Activated CD8-positive, alpha-beta memory T cell treated with anti-CD3 and anti-CD28 coated beads, Interleukin-2, amount 10 ng/mL, durations not matched to agents 7 days and 5 days (primary cell): Measurements from ENCODE around the gene HIPK3. TPM values are rescaled to one million over a fixed set of nuclear protein-coding genes. Genes with fewer than 3 reads are reported as not detected.
"Not testable (repeated sequence)": the region's sequence is repeated elsewhere in the genome, so short reads cannot be mapped to it uniquely, and the experiment has no call there.

Experiments used
- ATAC-seq: fragments of 150-1000 bp; cut with Tn5 transposase; one replicate; pipeline ENCODE4 v1.10.0; 2021; ENCODE audit warnings: moderate library complexity
- CTCF ChIA-PET: fragments of 350-600 bp; sonication (Branson Sonifier 250); formaldehyde crosslinking; loops from one replicate; lab custom pipeline; 2021; ENCODE audit warnings: antibody characterized with exemption; lab: Charles Lee
- DNase-seq: peaks from one replicate; pipeline ENCODE4 v3.0.0-alpha.2; 2020
- H3K27ac Mint-ChIP-seq: one replicate; pipeline ENCODE4 v1.8.0; 2021; ENCODE audit warnings: mild to moderate bottlenecking, mixed read lengths
- H3K27me3 Mint-ChIP-seq: one replicate; pipeline ENCODE4 v1.8.0; 2021; ENCODE audit warnings: mixed read lengths
- H3K36me3 Mint-ChIP-seq: one replicate; pipeline ENCODE4 v1.8.0; 2021; ENCODE audit warnings: mild to moderate bottlenecking, mixed read lengths
- H3K4me1 Mint-ChIP-seq: one replicate; pipeline ENCODE4 v1.8.0; 2021; ENCODE audit warnings: mixed read lengths
- H3K4me3 Mint-ChIP-seq: one replicate; pipeline ENCODE4 v1.8.0; 2021; ENCODE audit warnings: mild to moderate bottlenecking, moderate library complexity, mixed read lengths
- H3K9me3 Mint-ChIP-seq: one replicate; pipeline ENCODE4 v1.8.0; 2022; ENCODE audit warnings: low read depth, mixed read lengths
- total RNA-seq, 2 experiments: library from RNA; stranded (reverse); gene quantifications; one replicate each; pipeline ENCODE4 v1.2.3, GENCODE V29; 2021

The HIPK3 gene
- total RNA-seq, 2 experiments from 2014 or later, result 33.6 to 34.4 TPM

DNA sequence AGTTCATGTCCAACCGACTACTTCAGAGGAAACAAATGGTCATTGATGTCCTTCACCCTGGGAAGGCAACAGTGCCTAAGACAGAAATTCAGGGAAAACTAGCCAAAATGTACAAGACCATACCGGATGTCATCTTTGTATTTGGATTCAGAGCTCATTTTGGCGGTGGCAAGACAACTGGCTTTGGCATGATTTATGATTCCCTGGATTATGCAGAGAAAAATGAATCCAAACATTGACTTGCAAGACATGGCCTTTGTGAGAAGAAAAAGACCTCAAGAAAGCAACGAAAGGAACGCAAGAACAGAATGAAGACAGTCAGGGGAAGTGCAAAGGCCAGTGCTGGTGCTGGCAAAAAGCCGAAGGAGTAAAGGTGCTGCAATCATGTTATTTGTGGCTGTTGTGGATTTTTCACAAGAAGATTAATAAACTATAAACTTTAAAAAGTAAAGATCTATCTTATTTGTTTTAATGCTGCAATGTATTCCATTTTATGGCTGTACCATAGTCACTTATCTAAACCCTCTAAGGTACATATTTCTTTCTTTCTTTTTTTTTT lies 20.1 kb upstream of the HIPK3 start:
- CTCF ChIA-PET, result no interaction called here
- DNase-seq (no peak), ATAC-seq (no peak)
- no peaks in the 10 kb centered on the region for H3K4me1 Mint-ChIP-seq
- no peaks in the 10 kb centered on the region for H3K27me3 Mint-ChIP-seq
- no peak overlapping the region for H3K27ac Mint-ChIP-seq
- no peaks in the 10 kb centered on the region for H3K9me3 Mint-ChIP-seq
- H3K4me3 Mint-ChIP-seq, result no peak overlapping the region
- H3K36me3 Mint-ChIP-seq, result no peaks in the 10 kb centered on the region

- DNase-seq, result no peak
- H3K27me3 Mint-ChIP-seq, result peaks cover 6% of the 10 kb centered on the region
- peaks cover 2% of the 10 kb centered on the region for H3K36me3 Mint-ChIP-seq
- H3K9me3 Mint-ChIP-seq, result no peaks in the 10 kb centered on the region
- no peak overlapping the region for H3K27ac Mint-ChIP-seq
- no peak overlapping the region for H3K4me3 Mint-ChIP-seq
- H3K4me1 Mint-ChIP-seq, result no peaks in the 10 kb centered on the region
- ATAC-seq, result no peak
- CTCF ChIA-PET, result no interaction called here
Observed at GRCh38 chr11:33242575-33242974, 14.6 kb upstream of the HIPK3 start.

DNA sequence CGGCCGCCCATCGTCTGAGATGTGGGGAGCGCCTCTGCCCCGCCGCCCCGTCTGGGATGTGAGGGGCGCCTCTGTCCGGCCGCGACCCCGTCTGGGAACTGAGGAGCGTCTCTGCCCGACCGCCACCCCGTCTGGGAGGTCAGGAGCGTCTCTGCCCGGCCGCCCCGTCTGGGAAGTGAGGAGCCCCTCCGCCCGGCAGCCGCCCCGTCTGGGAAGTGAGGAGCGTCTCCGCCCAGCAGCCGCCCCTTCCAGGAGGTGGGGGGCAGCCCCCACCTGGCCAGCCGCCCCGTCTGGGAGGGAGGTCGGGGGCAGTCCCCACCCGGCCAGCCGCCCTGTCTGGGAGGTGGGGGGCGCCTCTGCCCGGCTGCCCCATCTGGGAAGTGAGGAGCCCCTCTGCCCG lies 13.5 kb upstream of the HIPK3 start:
- H3K9me3 Mint-ChIP-seq, H3K27ac Mint-ChIP-seq, DNase-seq, H3K4me1 Mint-ChIP-seq, H3K4me3 Mint-ChIP-seq, CTCF ChIA-PET, H3K36me3 Mint-ChIP-seq, ATAC-seq, H3K27me3 Mint-ChIP-seq: not testable (repeated sequence)

- no peaks in the 10 kb centered on the region for H3K4me1 Mint-ChIP-seq
- ATAC-seq, result no peak
- H3K9me3 Mint-ChIP-seq, result no peaks in the 10 kb centered on the region
- CTCF ChIA-PET, result no interaction called here
- H3K27ac Mint-ChIP-seq, result no peak overlapping the region
- peaks cover 9% of the 10 kb centered on the region for H3K27me3 Mint-ChIP-seq
- DNase-seq, result no peak
- H3K4me3 Mint-ChIP-seq, result no peak overlapping the region
- H3K36me3 Mint-ChIP-seq, result no peaks in the 10 kb centered on the region
Observed at GRCh38 chr11:33248416-33248971, 8.7 kb upstream of the HIPK3 start.

DNA sequence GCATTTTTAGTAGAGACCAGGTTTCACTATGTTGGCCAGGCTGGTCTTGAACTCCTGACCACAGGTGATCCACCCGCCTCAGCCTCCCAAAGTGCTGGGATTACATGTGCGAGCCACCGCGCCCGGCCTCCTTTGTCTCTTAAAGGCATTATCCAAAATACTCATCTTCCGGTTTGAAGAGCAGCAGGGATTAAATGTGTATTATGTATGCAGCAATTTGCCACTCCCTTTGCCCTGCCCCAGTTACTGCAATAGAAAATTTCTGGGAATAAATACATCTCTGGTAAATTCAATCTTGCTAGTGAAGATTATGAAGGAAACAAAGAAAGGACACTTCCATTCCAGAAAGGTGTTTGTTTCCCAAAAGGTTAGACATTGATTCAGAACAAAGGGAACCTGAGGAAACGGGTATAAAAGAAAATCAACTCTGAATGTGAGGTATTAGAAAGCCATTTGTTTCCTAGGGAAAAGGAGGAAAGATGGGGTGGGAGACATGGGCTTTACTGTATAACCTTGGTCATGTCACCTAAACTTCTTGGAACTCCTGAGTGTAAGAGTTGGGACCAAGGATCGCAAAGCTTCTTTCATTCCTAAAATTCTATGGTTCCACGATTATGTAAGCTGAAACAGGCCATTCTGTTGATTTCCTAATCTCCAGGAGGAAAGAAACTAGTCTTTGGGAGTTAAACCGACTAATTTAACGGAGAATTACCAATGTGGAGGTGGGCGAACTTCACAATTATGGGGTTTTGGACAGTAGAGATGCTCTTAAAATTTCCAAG lies 959 bp upstream of the HIPK3 start:
- Mint-ChIP-seq H3K36me3 (peaks cover 2% of the 10 kb centered on the region), H3K9me3 (peaks cover under 1% of the 10 kb centered on the region), H3K27me3 (peaks cover 1% of the 10 kb centered on the region), H3K4me1 (peaks cover 25% of the 10 kb centered on the region), H3K4me3 (peak overlapping the region; percentile 96), H3K27ac (peak overlapping the region; percentile 96)
- DNase-seq (no peak), ATAC-seq (no peak)
- CTCF ChIA-PET, result no interaction called here

- Mint-ChIP-seq H3K36me3 (peaks cover 5% of the 10 kb centered on the region), H3K27ac (peak overlapping the region; percentile 96), H3K4me3 (peak overlapping the region; percentile 96), H3K27me3 (no peaks in the 10 kb centered on the region), H3K4me1 (peaks cover 30% of the 10 kb centered on the region), H3K9me3 (peaks cover 3% of the 10 kb centered on the region)
- CTCF ChIA-PET, result no interaction called here
- DNase-seq (no peak), ATAC-seq (no peak)
Observed at GRCh38 chr11:33256813-33257159, 395 bp upstream of the HIPK3 start.

- CTCF ChIA-PET, result no interaction called here
- Mint-ChIP-seq H3K9me3 (peaks cover 3% of the 10 kb centered on the region), H3K36me3 (peaks cover 5% of the 10 kb centered on the region), H3K4me3 (peak overlapping the region; percentile 96), H3K4me1 (peaks cover 35% of the 10 kb centered on the region), H3K27me3 (no peaks in the 10 kb centered on the region), H3K27ac (peak overlapping the region; percentile 98)
- DNase-seq (peak; percentile 80), ATAC-seq (peak; percentile 58)
Observed at GRCh38 chr11:33257897-33258630, 883 bp downstream of the HIPK3 start.

GRCh38 chr11:33258631-33259205 lies 1.5 kb downstream of the HIPK3 start:
- H3K27me3 Mint-ChIP-seq, result no peaks in the 10 kb centered on the region
- H3K27ac Mint-ChIP-seq, result peak overlapping the region; percentile 98
- no peak for DNase-seq
- peaks cover 5% of the 10 kb centered on the region for H3K36me3 Mint-ChIP-seq
- CTCF ChIA-PET, result interaction anchor here (1.0 kb wide), 1 partner anchor 83 kb away, joined by 3 read pairs; no protein-coding TSS in a partner anchor
- peaks cover 3% of the 10 kb centered on the region for H3K9me3 Mint-ChIP-seq
- ATAC-seq, result peak; percentile 3
- H3K4me3 Mint-ChIP-seq, result peak overlapping the region; percentile 96
- peaks cover 35% of the 10 kb centered on the region for H3K4me1 Mint-ChIP-seq

DNA sequence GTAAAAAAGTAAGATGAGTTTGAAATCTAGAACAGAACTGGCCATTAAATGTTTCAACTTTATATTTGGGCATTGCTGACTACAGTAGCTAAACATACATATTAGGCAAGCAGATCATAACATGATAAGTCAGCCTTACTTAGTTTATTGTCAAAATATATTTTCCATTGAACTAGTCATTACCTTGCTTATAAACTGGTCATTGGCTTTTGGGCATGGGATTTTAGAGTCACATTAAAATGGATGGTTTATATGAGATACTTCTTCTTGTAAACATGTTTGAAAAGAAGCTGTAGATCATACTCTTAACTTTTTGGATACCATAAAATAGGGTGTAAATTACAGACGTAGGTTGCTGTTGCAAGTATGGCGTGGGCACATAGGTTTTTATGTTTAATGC lies 2.7 kb downstream of the HIPK3 start:
- peaks cover 5% of the 10 kb centered on the region for H3K36me3 Mint-ChIP-seq
- H3K4me3 Mint-ChIP-seq, result peak overlapping the region; percentile 49
- DNase-seq (no peak), ATAC-seq (no peak)
- H3K27me3 Mint-ChIP-seq, result no peaks in the 10 kb centered on the region
- H3K4me1 Mint-ChIP-seq, result peaks cover 35% of the 10 kb centered on the region
- CTCF ChIA-PET, result interaction anchor here (1.0 kb wide), 1 partner anchor 82 kb away, joined by 3 read pairs; no protein-coding TSS in a partner anchor
- peaks cover 3% of the 10 kb centered on the region for H3K9me3 Mint-ChIP-seq
- H3K27ac Mint-ChIP-seq, result no peak overlapping the region

DNA sequence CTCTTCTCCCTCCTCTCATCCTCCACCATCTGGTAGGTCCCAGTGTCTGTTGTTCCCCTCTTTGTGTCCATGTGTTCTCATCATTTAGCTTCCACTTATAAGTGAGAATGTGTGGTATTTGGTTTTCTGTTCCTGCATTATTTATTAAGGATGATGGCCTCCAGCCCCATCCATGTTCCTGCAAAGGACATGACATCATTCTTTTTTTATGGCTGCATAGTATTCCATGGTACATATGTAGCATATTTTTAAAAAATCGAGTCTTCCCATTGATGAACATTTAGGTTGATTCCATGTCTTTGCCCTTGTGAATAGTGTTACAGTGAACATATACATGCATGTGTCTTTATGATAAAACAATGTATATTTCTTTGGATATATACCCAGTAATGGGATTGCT lies 4.2 kb downstream of the HIPK3 start:
- H3K9me3 Mint-ChIP-seq, H3K27me3 Mint-ChIP-seq, H3K27ac Mint-ChIP-seq, DNase-seq, H3K4me3 Mint-ChIP-seq, ATAC-seq, H3K36me3 Mint-ChIP-seq: not testable (repeated sequence)
- CTCF ChIA-PET, result interaction anchor here (0.7 kb wide), 1 partner anchor 96 kb away, joined by 3 read pairs; no protein-coding TSS in a partner anchor
- peaks cover 32% of the 10 kb centered on the region for H3K4me1 Mint-ChIP-seq

- Mint-ChIP-seq H3K27me3 (no peaks in the 10 kb centered on the region), H3K4me1 (peaks cover 26% of the 10 kb centered on the region), H3K9me3 (peaks cover 3% of the 10 kb centered on the region), H3K4me3 (no peak overlapping the region), H3K27ac (no peak overlapping the region), H3K36me3 (peaks cover 5% of the 10 kb centered on the region)
- CTCF ChIA-PET, result no interaction called here
- no peak for ATAC-seq
- no peak for DNase-seq
Observed at GRCh38 chr11:33262011-33262645, 4.9 kb downstream of the HIPK3 start.

- H3K27ac Mint-ChIP-seq, result no peak overlapping the region
- peaks cover 26% of the 10 kb centered on the region for H3K4me1 Mint-ChIP-seq
- DNase-seq, result no peak
- H3K9me3 Mint-ChIP-seq, result peaks cover 3% of the 10 kb centered on the region
- no peaks in the 10 kb centered on the region for H3K27me3 Mint-ChIP-seq
- peaks cover 5% of the 10 kb centered on the region for H3K36me3 Mint-ChIP-seq
- ATAC-seq, result no peak
- CTCF ChIA-PET, result no interaction called here
- no peak overlapping the region for H3K4me3 Mint-ChIP-seq
Observed at GRCh38 chr11:33263549-33263948, 6.4 kb downstream of the HIPK3 start.

DNA sequence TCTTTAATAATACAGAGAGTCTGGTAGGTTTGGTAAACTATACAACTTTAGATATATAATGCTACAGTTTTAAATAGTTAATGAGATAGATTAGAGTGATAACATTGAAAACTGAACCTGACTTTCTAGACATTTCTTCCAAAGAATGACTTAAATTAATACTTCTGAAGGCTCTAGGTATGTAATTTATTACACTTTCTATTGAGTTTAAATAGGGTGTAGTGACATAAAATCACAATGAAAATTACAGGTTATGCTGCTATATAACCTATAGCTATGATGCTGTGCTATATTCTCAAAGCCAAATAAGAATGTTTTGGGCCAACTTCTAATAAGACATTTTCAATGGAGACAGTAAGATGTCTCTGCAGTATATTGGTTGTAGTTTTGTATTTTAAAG lies 7.7 kb downstream of the HIPK3 start:
- no peak for ATAC-seq
- Mint-ChIP-seq H3K27me3 (no peaks in the 10 kb centered on the region), H3K4me1 (peaks cover 23% of the 10 kb centered on the region), H3K27ac (no peak overlapping the region), H3K4me3 (no peak overlapping the region), H3K36me3 (peaks cover 6% of the 10 kb centered on the region), H3K9me3 (peaks cover 3% of the 10 kb centered on the region)
- no peak for DNase-seq
- CTCF ChIA-PET, result no interaction called here
